Keratinocyte (primary cell): Measurements from ENCODE around the gene GABRQ. TPM values are rescaled to one million over a fixed set of nuclear protein-coding genes. Genes with fewer than 3 reads are reported as not detected.

Source experiments
- DNase-seq: peaks from one replicate; pipeline ENCODE4 v3.0.0-alpha.2; 2011; ENCODE audit warnings: low read depth, missing footprints, low spot score
- FAIRE-seq: peaks from 2 replicates; lab custom pipeline; 2011; peaks lifted over from hg19 to GRCh38; lab: Jason Lieb, UNC
- H2AFZ ChIP-seq: 2 replicates; pipeline ENCODE4 v1.6.0; 2012; ENCODE audit warnings: low read length, control low read depth, inconsistent platforms; ENCODE audit not compliant: control insufficient read depth
- H3K27ac ChIP-seq: 2 replicates; pipeline ENCODE4 v1.5.1; 2011; ENCODE audit warnings: low read length; ENCODE audit not compliant: control insufficient read depth, insufficient read depth
- H3K27me3 ChIP-seq: 3 replicates; pipeline ENCODE4 v1.6.0; 2011; ENCODE audit warnings: low read length; ENCODE audit not compliant: control insufficient read depth, insufficient read depth; ENCODE audit errors: extremely low read depth
- H3K36me3 ChIP-seq, 2 experiments: 2 replicates in 1 of 2; 3 replicates in 1 of 2; pipeline ENCODE4 v1.5.1; 2011; ENCODE audit warnings: low read length in 2 of 2, mild to moderate bottlenecking in 1 of 2; ENCODE audit not compliant: control insufficient read depth in 2 of 2, insufficient read depth in 2 of 2; ENCODE audit errors: extremely low read depth in 1 of 2
- H3K4me1 ChIP-seq: 3 replicates; pipeline ENCODE4 v1.5.1; 2011; ENCODE audit warnings: low read length; ENCODE audit not compliant: control insufficient read depth, insufficient read depth; ENCODE audit errors: extremely low read depth
- H3K4me2 ChIP-seq: 3 replicates; pipeline ENCODE4 v1.6.0; 2011; ENCODE audit warnings: low read depth, low read length; ENCODE audit not compliant: control insufficient read depth, insufficient read depth; ENCODE audit errors: extremely low read depth
- H3K4me3 ChIP-seq, 3 experiments: fragments of 200-600 bp in 1 of 3; sonication (generic) in 1 of 3; 2 replicates in 2 of 3; 3 replicates in 1 of 3; pipeline ENCODE4 v1.5.1; 2011 to 2016; ENCODE audit warnings: low read length in 3 of 3, mild to moderate bottlenecking in 3 of 3, control low read depth in 2 of 3, inconsistent platforms in 1 of 3, low read depth in 1 of 3, mixed read lengths in 1 of 3, mixed run types in 1 of 3, moderate library complexity in 1 of 3; ENCODE audit not compliant: control insufficient read depth in 2 of 3, insufficient read depth in 2 of 3; ENCODE audit errors: extremely low read depth in 1 of 3
- H3K79me2 ChIP-seq: 2 replicates; pipeline ENCODE4 v1.6.0; 2012; ENCODE audit warnings: low read length; ENCODE audit not compliant: control insufficient read depth, insufficient read depth
- H3K9ac ChIP-seq: 3 replicates; pipeline ENCODE4 v1.6.0; 2011; ENCODE audit warnings: low read length; ENCODE audit not compliant: control insufficient read depth, insufficient read depth; ENCODE audit errors: extremely low read depth
- H3K9me1 ChIP-seq: 3 replicates; pipeline ENCODE4 v1.6.0; 2011; ENCODE audit warnings: low read length; ENCODE audit not compliant: control insufficient read depth, insufficient read depth; ENCODE audit errors: extremely low read depth
- H3K9me3 ChIP-seq: 2 replicates; pipeline ENCODE4 v1.5.1; 2012; ENCODE audit warnings: low read depth, low read length; ENCODE audit not compliant: control insufficient read depth
- H4K20me1 ChIP-seq: 3 replicates; pipeline ENCODE4 v1.6.0; 2011; ENCODE audit warnings: low read length; ENCODE audit not compliant: control insufficient read depth, insufficient read depth; ENCODE audit errors: extremely low read depth
- EZH2 ChIP-seq: IDR thresholded peaks from one replicate; pipeline ENCODE4 v1.6.1; 2012; ENCODE audit warnings: inconsistent platforms, mild to moderate bottlenecking, low read length, moderate library complexity
- dilution Hi-C: fragments of 300-500 bp; cut with MboI; formaldehyde crosslinking; loops from one replicate; pipeline ENCODE4 v1.7.0; 2020; ENCODE audit warnings: low sequenced_read_pairs; ENCODE audit not compliant: extremely low pct_ligation_motif_present
- polyA plus RNA-seq, 5 experiments: library from polyadenylated mRNA; depleted of rRNA in 3 of 5; stranded (reverse) in 3 of 5; stranded (forward) in 1 of 5; unstranded in 1 of 5; fragments of >200 nt; gene quantifications; 1 replicate in 1 of 5; 2 replicates in 3 of 5; 3 replicates in 1 of 5; pipeline versions ENCODE4 v1.2.1 to v1.2.3, GENCODE V29; 2011 to 2012; ENCODE audit warnings: missing spikeins in 2 of 5, low read depth in 1 of 5, low replicate concordance in 1 of 5
- TF ChIP-seq, protein P1 (sequence below), 3 experiments: IDR thresholded peaks in 1 of 3; conservative IDR thresholded peaks in 1 of 3; optimal IDR thresholded peaks in 1 of 3; 2 replicates in 2 of 3; 3 replicates in 1 of 3; pipeline versions ENCODE3 to v1.5.1; 2011; ENCODE audit warnings: low read length in 3 of 3, mild to moderate bottlenecking in 3 of 3, moderate library complexity in 2 of 3, control low read depth in 1 of 3, inconsistent platforms in 1 of 3; ENCODE audit not compliant: insufficient read depth in 2 of 3; ENCODE audit errors: extremely low read depth in 1 of 3

GABRQ gene
- polyA plus RNA-seq, 1 donor (not counting 4 experiments of a cell fraction or from before 2014, with no cell fraction given) = 0.08 TPM

DNA sequence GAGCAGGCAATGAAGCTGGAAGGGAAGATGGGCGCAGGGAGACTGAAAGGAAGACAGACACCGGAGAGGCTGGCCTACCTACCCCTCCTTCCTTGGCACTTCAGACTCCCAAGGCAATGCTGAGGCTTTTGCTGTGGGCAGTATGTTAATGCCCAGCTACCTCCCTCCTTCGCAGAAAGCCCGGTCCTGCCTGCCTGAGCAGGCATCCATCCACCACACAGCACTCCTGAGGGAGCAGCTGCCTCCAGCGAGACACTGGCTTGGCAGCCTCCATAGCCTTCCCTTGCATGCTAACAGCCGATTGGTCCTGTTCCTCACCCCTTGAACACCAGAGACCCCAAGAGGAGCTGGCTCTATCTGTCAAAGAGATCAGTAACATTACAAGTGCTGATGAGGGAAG is 14.4 kb downstream of the GABRQ start:
- no peak overlapping the region for H3K4me2 ChIP-seq
- no peaks in the 10 kb centered on the region for H3K27me3 ChIP-seq
- DNase-seq (no peak), FAIRE-seq (no peak)
- no peak overlapping the region for H3K9ac ChIP-seq
- no peak overlapping the region for H3K4me3 ChIP-seq
- H4K20me1 ChIP-seq = no peaks in the 10 kb centered on the region
- no peaks in the 10 kb centered on the region for H3K36me3 ChIP-seq
- no peaks in the 10 kb centered on the region for H3K4me1 ChIP-seq
- no peaks in the 10 kb centered on the region for H3K9me1 ChIP-seq
- H2AFZ ChIP-seq = no peak overlapping the region
- TF ChIP-seq EZH2 = no peak
- TF ChIP-seq, protein P1, sequence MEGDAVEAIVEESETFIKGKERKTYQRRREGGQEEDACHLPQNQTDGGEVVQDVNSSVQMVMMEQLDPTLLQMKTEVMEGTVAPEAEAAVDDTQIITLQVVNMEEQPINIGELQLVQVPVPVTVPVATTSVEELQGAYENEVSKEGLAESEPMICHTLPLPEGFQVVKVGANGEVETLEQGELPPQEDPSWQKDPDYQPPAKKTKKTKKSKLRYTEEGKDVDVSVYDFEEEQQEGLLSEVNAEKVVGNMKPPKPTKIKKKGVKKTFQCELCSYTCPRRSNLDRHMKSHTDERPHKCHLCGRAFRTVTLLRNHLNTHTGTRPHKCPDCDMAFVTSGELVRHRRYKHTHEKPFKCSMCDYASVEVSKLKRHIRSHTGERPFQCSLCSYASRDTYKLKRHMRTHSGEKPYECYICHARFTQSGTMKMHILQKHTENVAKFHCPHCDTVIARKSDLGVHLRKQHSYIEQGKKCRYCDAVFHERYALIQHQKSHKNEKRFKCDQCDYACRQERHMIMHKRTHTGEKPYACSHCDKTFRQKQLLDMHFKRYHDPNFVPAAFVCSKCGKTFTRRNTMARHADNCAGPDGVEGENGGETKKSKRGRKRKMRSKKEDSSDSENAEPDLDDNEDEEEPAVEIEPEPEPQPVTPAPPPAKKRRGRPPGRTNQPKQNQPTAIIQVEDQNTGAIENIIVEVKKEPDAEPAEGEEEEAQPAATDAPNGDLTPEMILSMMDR (optimal IDR thresholded peaks at IDR 0.05 in 1 of 3, IDR thresholded peaks at IDR 0.05 in 1 of 3, conservative IDR thresholded peaks at IDR 0.05 in 1 of 3; ENCODE audit: extremely low read depth in 1 of 3, insufficient read depth in 2 of 3, low read length in 3 of 3) = no peak
- dilution Hi-C loops = no loop called here
- no peaks in the 10 kb centered on the region for H3K79me2 ChIP-seq
- no peaks in the 10 kb centered on the region for H3K9me3 ChIP-seq
- no peak overlapping the region for H3K27ac ChIP-seq

DNA sequence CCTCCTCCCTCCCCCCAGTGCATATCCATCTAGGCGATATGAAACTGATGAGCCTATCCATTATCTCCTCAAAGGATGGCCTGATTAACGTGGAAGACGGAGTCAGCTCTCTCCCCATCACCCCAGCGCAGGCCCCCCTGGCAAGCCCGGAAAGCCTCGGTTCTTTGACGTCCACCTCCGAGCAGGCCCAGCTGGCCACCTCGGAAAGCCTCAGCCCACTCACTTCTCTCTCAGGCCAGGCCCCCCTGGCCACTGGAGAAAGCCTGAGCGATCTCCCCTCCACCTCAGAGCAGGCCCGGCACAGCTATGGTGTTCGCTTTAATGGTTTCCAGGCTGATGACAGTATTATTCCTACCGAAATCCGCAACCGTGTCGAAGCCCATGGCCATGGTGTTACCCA is 14.8 kb downstream of the GABRQ start:
- H3K9ac ChIP-seq = no peak overlapping the region
- dilution Hi-C loops = no loop called here
- H3K9me1 ChIP-seq = no peaks in the 10 kb centered on the region
- H3K4me3 ChIP-seq = no peak overlapping the region
- H4K20me1 ChIP-seq = no peaks in the 10 kb centered on the region
- H2AFZ ChIP-seq = no peak overlapping the region
- H3K36me3 ChIP-seq = no peaks in the 10 kb centered on the region
- no peaks in the 10 kb centered on the region for H3K4me1 ChIP-seq
- no peaks in the 10 kb centered on the region for H3K27me3 ChIP-seq
- no peaks in the 10 kb centered on the region for H3K79me2 ChIP-seq
- TF ChIP-seq, protein P1 (optimal IDR thresholded peaks at IDR 0.05 in 1 of 3, IDR thresholded peaks at IDR 0.05 in 1 of 3, conservative IDR thresholded peaks at IDR 0.05 in 1 of 3; ENCODE audit: extremely low read depth in 1 of 3, insufficient read depth in 2 of 3, low read length in 3 of 3) = no peak
- no peak for TF ChIP-seq EZH2
- no peak for DNase-seq
- no peak overlapping the region for H3K4me2 ChIP-seq
- H3K9me3 ChIP-seq = no peaks in the 10 kb centered on the region
- no peak for FAIRE-seq
- no peak overlapping the region for H3K27ac ChIP-seq
